Activated CD8-positive, alpha-beta memory T cell treated with anti-CD3 and anti-CD28 coated beads, Interleukin-2, amount 50 U/mL, for 1 hour (primary cell): ENCODE results near the gene NSFL1C.

ENCODE experiments used
- DNase-seq: peaks from one replicate; pipeline ENCODE4 v3.0.0-alpha.2; 2020; ENCODE audit errors: extremely low read depth

NSFL1C gene

DNA sequence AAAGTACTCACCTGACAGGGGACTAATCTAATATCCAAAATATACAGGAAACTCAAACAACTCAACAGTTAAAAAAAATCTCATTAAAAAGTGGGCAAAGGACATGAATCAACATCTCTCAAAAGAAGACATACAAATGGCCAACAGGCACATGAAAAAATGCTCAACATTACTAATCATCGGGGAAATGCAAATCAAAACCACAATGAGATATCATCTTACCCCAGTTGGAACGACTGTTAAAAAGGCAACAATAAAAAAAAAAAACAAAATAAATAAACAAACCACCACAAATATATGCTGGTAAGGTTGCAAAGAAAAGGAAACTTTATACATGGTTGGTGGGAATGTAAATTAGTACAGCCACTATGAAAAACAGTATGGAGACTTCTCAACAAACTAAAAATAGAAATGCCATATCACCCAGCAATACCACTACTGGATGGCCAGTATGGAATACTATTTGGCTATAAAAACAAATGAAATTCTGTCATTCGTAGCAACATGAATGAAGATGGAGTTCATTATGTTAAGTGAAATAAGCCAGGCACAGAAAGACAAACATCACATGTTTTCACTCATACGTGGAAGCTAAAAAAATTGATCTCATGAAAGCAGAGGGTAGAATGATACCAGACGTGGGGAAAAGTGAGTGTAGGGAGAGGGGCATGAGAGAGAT lies 17.9 kb upstream of the NSFL1C start:
- no peak for DNase-seq

DNA sequence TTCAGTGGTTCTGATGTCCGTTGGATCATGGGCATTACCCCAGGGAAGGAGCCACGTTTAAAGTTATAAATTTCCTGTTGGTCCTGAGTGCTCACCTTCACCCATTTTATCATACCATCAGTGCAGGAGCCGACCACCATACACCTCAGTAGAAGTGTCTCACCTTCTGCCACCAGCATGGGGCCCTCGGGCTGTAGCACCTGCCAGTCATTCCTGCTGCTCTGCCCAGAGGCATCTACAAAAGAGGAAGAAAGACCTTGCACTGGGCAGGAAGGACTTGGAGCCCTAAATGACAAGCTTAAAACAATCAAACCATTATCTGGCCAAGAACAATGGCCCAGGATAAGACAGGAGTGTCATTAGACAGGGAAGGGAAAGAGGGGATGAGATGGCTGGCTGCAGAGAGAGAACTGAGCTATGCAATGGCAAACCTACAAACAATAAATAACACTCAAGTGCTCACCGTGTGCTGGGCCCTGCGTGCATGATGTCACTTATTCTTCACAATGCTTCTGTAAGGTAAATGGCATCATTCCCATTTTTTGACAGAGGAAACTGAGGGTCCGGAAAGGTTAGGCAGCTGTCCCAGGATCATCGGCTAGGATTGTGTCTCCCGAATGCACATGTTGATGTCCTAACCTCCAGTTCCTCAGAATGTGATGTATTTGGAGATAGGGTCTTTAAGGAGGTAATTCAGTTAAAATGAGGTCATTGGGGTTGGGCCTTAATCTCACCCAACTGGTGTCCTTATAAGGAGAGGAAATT lies 13.4 kb upstream of the NSFL1C start:
- DNase-seq, result no peak

DNA sequence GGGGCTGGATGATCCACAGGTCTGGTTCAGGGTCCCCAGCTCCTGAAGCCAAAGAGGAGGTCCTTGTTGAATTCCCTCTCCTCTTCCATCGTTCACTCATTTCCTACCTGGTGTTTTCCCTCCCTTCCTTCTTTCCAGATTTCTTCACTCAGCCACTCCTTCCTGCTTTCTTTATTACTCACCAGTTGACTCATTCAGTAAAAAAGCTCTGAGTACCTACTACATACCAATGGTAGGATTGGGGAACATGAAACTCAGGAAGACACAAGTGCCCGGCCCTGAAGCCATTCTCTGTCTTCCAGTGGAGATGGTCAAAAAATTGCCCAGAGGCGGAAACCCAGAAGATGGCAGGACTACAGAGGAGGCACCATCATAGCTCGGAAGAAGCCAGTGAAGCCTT lies 11.9 kb upstream of the NSFL1C start:
- no peak for DNase-seq

- no peak for DNase-seq
These were observed 11.3 kb upstream of the NSFL1C start for GRCh38 chr20:1477896-1478490.

- no peak for DNase-seq
These were observed 8.4 kb upstream of the NSFL1C start for GRCh38 chr20:1474817-1475603.

GRCh38 chr20:1474325-1474724 lies 7.7 kb upstream of the NSFL1C start:
- no peak for DNase-seq

GRCh38 chr20:1473246-1474220 lies 6.9 kb upstream of the NSFL1C start:
- DNase-seq, result no peak

DNA sequence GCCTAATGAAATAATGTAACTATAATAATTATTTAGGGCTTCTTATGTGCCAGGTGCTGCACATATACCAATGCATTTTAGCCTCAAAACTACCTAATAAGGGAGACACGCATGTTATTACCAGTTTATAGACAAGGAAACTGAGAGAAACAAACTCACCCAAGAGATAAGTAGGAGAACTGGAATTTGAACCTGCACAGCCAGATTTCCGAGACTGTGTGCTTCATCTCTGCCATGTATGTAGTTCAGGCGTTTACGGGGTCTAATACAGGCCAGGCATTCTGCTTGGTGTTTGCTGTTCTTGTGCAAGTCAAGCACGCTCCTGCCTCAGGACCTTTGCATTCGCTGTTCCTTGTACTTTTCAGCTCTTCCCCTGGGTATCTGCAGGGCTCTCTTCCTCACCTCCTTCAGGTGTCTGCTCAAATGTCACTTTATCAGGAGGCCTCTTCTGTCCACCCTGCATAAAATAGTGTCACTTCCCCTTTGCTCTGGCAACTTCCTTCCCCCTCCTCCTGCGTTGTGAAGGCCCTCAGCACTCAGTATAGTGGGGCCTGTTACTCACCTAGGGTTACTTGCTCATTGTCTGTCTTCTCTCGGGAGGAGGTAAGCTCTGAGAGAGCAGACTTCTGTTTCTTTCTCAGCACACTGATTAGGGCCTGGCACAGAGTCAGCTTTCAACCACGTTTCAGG lies 6.1 kb upstream of the NSFL1C start:
- no peak for DNase-seq

DNA sequence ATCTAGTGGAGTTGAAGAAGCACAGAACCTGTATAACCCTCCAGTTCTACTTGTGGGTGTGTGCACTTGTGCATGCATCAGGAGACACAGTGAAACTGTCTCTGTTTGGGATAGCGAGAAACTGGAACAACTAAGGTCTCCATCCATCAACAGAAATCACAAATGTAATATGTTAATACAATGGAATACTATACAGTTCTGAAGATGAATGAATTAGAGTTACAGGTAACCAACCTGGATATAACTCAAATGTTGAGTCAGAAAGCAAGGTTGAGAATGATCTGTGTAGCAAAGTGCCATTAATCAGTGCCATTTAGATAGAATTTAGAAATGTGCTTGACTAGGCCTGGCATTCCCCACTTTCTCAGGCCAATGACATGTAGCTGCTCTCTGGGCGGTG lies 4.6 kb upstream of the NSFL1C start:
- DNase-seq, result no peak

- no peak for DNase-seq
These were observed 3.4 kb upstream of the NSFL1C start for GRCh38 chr20:1469925-1470571.

DNA sequence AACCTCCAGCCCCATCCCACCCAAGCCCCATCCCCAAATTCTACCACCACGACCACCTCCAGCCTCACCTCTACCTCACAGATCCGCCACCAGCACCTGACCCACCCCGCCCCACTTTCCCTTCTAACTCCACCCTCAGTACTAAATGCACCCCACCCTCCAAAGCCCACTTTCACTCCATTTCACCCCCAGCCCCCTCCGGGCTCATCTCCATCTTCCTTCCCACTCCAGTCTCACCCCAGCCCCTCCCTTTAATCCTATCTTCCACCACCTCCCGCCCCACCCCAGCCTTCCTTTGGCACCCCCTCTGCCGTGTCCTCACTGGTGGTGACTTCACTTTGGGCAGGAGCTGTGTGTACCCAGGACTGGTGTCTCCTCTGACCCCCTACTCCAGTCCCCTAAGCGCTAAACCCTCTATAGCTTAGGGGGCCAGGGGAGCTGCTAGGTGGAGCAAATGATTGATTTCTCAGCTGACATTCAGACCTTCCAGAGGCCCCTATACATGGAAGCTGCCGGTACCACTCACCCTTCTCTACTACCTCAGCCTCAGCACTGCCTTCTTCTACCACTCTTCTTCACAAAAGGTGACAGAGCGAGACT lies 2.8 kb upstream of the NSFL1C start:
- DNase-seq, result no peak

DNA sequence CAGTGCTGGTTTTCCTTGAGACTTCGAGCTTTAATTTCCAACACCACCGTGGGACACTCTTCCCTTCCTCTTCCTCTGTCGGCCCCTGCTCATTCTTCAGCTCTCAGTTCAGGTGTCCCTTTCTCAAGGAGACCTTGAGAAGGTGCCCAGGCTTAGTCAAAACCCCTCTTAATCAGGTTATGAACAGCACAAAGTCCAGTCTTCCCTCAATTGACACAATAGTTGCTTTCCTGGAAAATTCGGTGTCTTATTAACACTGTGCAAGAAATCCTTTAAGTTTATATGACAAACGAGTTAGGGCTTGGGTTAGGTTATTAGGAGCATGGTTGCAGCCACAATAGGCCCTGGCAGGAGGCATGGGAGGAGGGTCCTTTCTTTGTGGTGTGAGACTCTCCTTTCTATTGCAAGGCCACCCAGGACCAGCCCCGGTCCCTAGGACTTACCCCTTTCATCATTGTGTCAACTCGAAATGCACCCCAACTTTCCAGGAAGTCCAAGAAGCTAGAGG lies 1.5 kb upstream of the NSFL1C start:
- no peak for DNase-seq

DNA sequence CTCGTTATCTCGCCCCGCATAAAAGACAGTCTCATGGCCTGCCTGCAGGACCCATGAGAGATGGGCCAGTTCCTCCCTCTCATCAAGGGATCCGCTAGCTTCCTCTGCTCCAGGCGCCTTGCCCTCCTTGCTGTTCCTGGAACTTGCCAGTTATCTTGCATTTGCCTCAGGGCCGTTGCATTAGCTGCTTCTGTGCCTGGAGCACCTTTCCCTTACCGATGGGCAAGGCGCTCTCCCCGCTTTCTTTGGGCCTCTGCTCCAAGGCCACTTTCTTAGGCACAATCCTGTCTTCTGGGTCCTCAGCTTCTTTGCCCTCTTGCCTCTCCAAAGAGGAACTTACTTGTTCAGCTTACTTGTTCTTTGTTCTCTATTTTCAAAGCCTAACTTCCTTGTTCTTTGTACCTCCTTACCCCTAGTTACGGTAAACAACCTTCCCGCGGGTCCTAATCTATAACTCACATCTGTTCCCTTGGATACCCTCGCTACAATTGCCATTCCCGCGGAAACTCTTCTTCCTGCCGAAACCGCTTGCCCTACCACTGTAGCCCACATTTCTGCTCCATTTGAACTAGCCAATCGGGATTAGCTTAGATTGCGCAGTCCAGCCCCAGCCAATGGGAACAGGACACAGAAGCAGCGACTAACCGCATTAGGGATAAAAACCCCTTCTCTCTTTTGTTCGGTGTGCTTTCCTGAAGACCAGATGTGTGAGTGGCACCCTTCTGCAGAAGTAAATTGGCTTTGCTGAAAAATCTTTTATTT lies 887 bp upstream of the NSFL1C start:
- DNase-seq, result no peak

DNA sequence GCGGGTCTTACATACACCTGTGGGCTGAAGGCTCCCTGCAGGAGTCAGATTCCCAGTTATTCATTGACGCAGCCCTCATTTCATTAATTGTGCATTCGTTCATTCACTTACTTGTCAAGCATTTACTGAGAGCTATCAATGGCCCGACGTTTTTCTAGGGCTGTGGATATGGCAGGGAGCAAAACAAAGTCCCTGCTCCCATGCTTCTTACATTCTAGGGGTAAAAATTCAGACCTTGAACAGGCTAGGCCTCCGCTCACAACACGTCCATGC lies 369 bp upstream of the NSFL1C start:
- DNase-seq, result no peak

DNA sequence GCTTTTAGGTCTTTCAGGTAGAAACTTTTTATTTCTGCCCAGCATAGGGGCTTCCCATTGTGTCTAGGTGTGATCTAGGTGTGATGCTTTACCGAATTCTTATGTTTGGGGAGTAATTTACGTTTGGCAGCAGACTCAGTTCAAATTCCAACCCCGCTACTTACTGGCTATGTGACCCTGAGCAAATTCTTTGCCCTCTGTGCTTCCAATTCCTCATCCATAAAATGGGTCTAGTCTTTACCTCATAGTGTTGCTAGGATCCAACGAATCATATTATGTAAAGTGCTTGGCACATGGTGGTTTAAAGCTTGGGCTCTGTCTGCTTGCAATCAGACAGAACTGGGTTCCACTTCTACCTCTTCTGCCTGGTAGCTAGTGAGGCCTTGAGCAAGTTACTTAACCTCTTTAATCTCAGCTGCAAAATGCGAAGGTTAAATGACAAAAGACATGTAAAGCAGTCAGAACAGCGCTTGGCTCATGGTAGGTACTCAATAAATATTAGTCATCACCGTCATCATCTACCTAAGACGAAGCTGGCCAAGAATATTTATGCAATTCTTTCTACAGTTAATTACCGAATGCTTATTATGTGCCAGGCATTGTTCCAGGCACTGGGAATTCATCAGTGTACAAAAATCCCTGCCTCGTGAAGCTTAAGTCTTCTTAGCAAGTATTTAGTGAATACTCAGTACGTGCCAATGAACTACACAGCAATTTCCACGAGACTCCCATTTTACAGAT lies 1.0 kb downstream of the NSFL1C start:
- no peak for DNase-seq

DNA sequence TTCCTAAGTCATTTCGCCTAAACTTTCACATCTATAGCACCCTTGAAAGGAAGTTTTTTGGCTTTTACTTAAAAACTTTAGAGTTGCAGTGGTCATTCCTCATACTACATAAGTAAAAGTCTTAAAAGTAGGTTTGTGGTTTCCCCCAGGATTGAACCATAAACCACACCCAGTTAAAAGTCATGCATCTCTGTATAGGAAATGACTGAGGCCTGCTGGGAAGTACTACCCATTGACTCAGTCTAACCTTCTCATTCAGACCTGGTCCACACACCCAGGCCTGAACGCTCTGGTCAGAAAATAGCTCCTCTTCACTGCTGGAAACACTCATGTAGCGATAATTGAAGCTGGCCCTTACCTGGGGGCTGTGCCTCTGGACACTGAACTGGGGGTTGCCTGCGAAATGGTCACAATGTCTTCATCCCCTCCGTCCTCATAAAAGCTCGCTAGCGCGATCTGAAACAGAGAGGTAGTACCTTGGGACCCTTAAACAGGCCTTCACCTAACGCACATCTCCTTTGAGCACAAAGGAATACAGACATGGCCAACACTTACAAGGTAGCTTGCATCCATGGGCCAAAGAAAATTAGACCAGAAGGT lies 2.6 kb downstream of the NSFL1C start:
- DNase-seq, result no peak

DNA sequence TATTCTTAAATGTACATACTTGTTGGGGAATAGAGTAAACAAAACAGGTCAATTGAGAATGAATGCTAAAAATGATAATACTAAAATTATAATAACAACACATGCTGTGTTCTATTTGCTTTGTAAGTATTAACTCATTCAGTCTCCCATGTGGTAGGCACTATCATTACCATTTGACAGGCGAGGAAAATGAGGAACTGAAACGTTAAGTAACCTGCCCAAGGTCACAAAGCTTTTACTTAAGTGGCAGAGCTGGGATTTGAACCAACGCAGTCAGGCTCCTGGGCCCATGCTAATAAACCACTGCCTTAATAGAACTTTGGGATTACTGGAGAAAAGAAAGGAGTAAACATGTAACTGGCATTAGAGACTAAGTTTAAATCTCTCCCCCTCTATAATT lies 3.8 kb downstream of the NSFL1C start:
- DNase-seq, result no peak

DNA sequence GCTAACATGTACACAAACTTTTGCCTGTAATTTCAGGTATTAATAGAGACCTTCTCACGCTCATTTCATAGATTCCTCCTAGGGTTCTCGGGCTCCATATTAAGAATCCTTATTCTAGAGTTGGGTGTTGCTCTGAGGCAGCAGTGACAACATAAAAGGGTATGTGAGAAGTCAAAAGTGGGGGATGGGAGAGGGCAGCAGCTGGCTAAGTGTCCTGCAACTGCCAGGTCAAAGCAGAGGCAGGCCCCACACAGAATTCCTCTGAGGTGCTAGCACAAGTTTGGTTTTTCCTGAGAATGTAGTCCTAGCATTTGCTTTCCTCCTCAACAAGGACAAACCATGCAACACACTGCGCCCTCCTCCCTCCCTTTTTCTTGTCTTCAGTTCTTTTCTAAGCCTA lies 4.6 kb downstream of the NSFL1C start:
- DNase-seq, result no peak
